Kidney (tissue), 14 donors: ENCODE data around the gene NRCAM. TPM values are rescaled to one million over a fixed set of nuclear protein-coding genes. Genes with fewer than 3 reads are reported as not detected.

Experiments
- DNase-seq, 5 donors: peaks; one replicate each; pipeline ENCODE4 v3.0.0-alpha.2; 2013 to 2020
- FAIRE-seq: peaks from 2 replicates; lab custom pipeline; 2012; peaks lifted over from hg19 to GRCh38; lab: Jason Lieb, UNC
- H3K27ac ChIP-seq, 2 donors: one replicate each; pipeline ENCODE4 v1.7.0; 2013; ENCODE audit warnings: low read depth in 2 of 2, low read length in 2 of 2, inconsistent platforms in 1 of 2
- H3K27me3 ChIP-seq: one replicate; pipeline ENCODE4 v1.7.1; 2013; ENCODE audit warnings: low read length, inconsistent platforms; ENCODE audit not compliant: control insufficient read depth, insufficient read depth
- H3K36me3 ChIP-seq, 3 donors: one replicate each; pipeline versions ENCODE4 v1.7.0 to v1.7.1; 2013; ENCODE audit warnings: low read length in 3 of 3, control low read depth in 1 of 3, inconsistent platforms in 1 of 3; ENCODE audit not compliant: insufficient read depth in 3 of 3, control insufficient read depth in 2 of 3
- H3K4me1 ChIP-seq, 3 donors: one replicate each; pipeline versions ENCODE4 v1.7.0 to v1.7.1; 2013; ENCODE audit warnings: low read length in 3 of 3, inconsistent platforms in 1 of 3, low read depth in 1 of 3; ENCODE audit not compliant: control insufficient read depth in 2 of 3, insufficient read depth in 2 of 3
- H3K4me3 ChIP-seq, 3 donors: one replicate each; pipeline versions ENCODE4 v1.7.0 to v1.8.1; 2013; ENCODE audit warnings: low read length in 3 of 3, control low read depth in 1 of 3, inconsistent platforms in 1 of 3
- H3K9ac ChIP-seq, 3 donors: one replicate each; pipeline versions ENCODE4 v1.7.0 to v1.7.1; 2013; ENCODE audit warnings: low read length in 3 of 3, control low read depth in 1 of 3, inconsistent platforms in 1 of 3
- H3K9me3 ChIP-seq, 3 donors: one replicate each; pipeline versions ENCODE4 v1.7.0 to v1.7.1; 2013; ENCODE audit warnings: low read length in 3 of 3, control low read depth in 1 of 3, inconsistent platforms in 1 of 3; ENCODE audit not compliant: control insufficient read depth in 2 of 3, insufficient read depth in 1 of 3
- CTCF ChIP-seq: IDR thresholded peaks from 3 replicates; pipeline ENCODE4 v1.5.1; 2012; ENCODE audit warnings: mild to moderate bottlenecking, moderate library complexity, borderline replicate concordance; ENCODE audit not compliant: insufficient read depth; ENCODE audit errors: extremely low read depth
- intact Hi-C: fragments of 100-400 bp; cut with DNase I; formaldehyde crosslinking; loops from one replicate; pipeline ENCODE4 v1.11.1; 2022
- polyA plus RNA-seq: library from polyadenylated mRNA; stranded (reverse); fragments of 350-450 nt; fragmentation: Illumina TruSeq; extraction: RNeasy Lipid Tissue Mini Kit (QIAGEN cat#74804); gene quantifications from one replicate; pipeline ENCODE4 v1.2.3, GENCODE V29; 2014; ENCODE audit warnings: low read depth, low replicate concordance; ENCODE audit not compliant: insufficient read depth
- total RNA-seq: library from RNA; stranded (reverse); fragmentation: NEBNext Ultra II Directional; extraction: Animal tissue kit (Norgen Biotek cat#: 25700); gene quantifications from one replicate; pipeline ENCODE4 v1.2.1, GENCODE V29; 2021
- donor health status: control.
- donor health status: control.
- donor health status: control.
- donor health status: control.
- donor health status: control.
- donor health status: DM: yes; HTN: yes; CAD: no.
- donor health status: Normal renal cell carcinoma (clear cell type).

Gene NRCAM
- total and polyA plus RNA-seq, 2 donors from 2014 or later: 16.8 to 20.6 TPM

GRCh38 chr7:108431099-108431498 lies 25.1 kb downstream of the NRCAM start:
- no peak overlapping the region for H3K4me3 ChIP-seq
- H3K4me1 ChIP-seq: no peaks in the 10 kb centered on the region
- H3K27me3 ChIP-seq: no peaks in the 10 kb centered on the region
- FAIRE-seq (no peak), DNase-seq (no peak)
- no peak overlapping the region for H3K9ac ChIP-seq
- H3K27ac ChIP-seq: no peak overlapping the region
- TF ChIP-seq CTCF: no peak
- no peaks in the 10 kb centered on the region for H3K36me3 ChIP-seq
- intact Hi-C loops: no loop called here
- H3K9me3 ChIP-seq: no peaks in the 10 kb centered on the region

DNA sequence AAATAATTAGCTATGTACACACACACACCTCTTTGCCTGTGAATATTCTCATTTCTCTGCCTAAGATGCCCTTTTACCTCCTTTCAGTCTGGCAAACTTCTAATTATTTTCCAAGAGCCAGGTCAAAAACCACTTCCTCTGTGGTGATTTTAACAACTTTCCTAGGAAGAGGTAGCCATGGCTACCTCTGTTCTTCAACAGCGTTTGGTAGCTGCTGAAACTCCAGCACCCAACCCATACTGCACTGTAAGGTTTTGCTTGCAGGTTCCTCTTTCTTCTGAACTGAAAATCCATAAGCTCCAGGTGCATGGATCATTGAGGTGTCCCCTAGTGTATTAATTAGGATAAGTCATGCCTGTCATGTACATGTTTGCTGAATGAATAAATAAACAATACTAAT lies 25.6 kb downstream of the NRCAM start:
- H3K4me1 ChIP-seq: no peaks in the 10 kb centered on the region
- H3K36me3 ChIP-seq: no peaks in the 10 kb centered on the region
- no peaks in the 10 kb centered on the region for H3K9me3 ChIP-seq
- FAIRE-seq: no peak
- H3K4me3 ChIP-seq: no peak overlapping the region
- intact Hi-C loops: no loop called here
- no peak overlapping the region for H3K9ac ChIP-seq
- no peak overlapping the region for H3K27ac ChIP-seq
- no peak for DNase-seq
- no peaks in the 10 kb centered on the region for H3K27me3 ChIP-seq
- TF ChIP-seq CTCF: no peak

DNA sequence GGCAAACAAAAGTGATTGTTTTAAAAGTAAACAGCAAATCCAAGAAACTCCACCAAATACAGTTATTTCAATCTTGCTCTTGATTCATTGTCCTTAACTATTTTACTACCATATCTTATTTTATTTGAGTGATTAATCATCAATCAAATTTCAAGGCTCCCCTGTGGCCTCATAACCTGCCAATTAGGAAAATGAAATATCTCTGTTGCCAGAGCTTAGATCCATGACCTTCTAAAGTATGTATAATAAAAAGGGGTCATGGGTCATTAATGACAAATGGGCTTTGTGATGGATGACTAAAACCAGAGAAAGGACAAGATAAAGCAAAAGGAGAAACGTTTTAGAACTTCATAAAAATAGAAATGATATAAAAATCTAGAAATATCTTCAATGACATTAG lies 28.5 kb downstream of the NRCAM start:
- no peak overlapping the region for H3K9ac ChIP-seq
- H3K4me3 ChIP-seq: no peak overlapping the region
- FAIRE-seq: no peak
- H3K9me3 ChIP-seq: no peaks in the 10 kb centered on the region
- no peak overlapping the region for H3K27ac ChIP-seq
- intact Hi-C loops: no loop called here
- DNase-seq: no peak
- H3K27me3 ChIP-seq: no peaks in the 10 kb centered on the region
- no peak for TF ChIP-seq CTCF
- no peaks in the 10 kb centered on the region for H3K36me3 ChIP-seq
- no peaks in the 10 kb centered on the region for H3K4me1 ChIP-seq

GRCh38 chr7:108425714-108426275 lies 30.4 kb downstream of the NRCAM start:
- Histone ChIP-seq H3K27me3 (no peaks in the 10 kb centered on the region), H3K36me3 (no peaks in the 10 kb centered on the region), H3K4me1 (no peaks in the 10 kb centered on the region), H3K4me3 (no peak overlapping the region), H3K9ac (no peak overlapping the region), H3K9me3 (no peaks in the 10 kb centered on the region), H3K27ac (no peak overlapping the region)
- no peak for TF ChIP-seq CTCF
- intact Hi-C loops: no loop called here
- FAIRE-seq: no peak
- no peak for DNase-seq
